Fibroblast of pulmonary artery (primary cell): ENCODE measurements around the gene SLC39A11.
"Not testable (repeated sequence)": the region's sequence is repeated elsewhere in the genome, so short reads cannot be mapped to it uniquely, and the experiment has no call there.

Experiments used
- DNase-seq: peaks from one replicate; pipeline ENCODE4 v3.0.0-alpha.2; 2010; ENCODE audit warnings: low read depth
- H3K4me3 ChIP-seq: replicated peaks from 2 replicates; pipeline ENCODE4 v1.5.1; 2011; ENCODE audit warnings: low read depth, mild to moderate bottlenecking, control low read depth, low read length, moderate library complexity
- TF ChIP-seq, protein P1 (sequence below): IDR thresholded peaks from 2 replicates; pipeline ENCODE4 v1.5.1; 2011; ENCODE audit warnings: mild to moderate bottlenecking, control low read depth, low read length, inconsistent platforms; ENCODE audit errors: missing control alignments

Gene SLC39A11

DNA sequence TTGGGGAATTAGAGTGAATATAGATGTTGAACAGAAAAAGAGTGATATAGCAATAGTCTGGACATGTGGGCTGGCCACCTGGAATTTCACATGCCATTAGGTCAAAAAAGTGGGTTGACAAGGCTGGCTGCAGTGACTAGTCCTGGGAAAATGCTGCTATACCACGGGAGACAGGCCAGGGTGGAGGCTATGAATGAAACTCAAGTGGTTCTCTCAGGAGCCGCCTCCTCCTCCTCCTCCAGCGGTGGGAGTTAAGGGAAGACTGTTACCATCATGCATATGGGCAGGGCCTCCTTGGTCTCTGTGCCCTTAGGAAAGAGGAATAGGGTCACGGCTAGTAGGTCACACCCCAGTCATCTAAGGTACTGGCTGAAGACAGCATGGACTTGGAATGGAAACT is 448.0 kb downstream of the SLC39A11 start:
- no peak for DNase-seq
- H3K4me3 ChIP-seq: no peak overlapping the region

GRCh38 chr17:72643575-72644216 is 448.8 kb downstream of the SLC39A11 start:
- DNase-seq: no peak
- TF ChIP-seq, protein P1, sequence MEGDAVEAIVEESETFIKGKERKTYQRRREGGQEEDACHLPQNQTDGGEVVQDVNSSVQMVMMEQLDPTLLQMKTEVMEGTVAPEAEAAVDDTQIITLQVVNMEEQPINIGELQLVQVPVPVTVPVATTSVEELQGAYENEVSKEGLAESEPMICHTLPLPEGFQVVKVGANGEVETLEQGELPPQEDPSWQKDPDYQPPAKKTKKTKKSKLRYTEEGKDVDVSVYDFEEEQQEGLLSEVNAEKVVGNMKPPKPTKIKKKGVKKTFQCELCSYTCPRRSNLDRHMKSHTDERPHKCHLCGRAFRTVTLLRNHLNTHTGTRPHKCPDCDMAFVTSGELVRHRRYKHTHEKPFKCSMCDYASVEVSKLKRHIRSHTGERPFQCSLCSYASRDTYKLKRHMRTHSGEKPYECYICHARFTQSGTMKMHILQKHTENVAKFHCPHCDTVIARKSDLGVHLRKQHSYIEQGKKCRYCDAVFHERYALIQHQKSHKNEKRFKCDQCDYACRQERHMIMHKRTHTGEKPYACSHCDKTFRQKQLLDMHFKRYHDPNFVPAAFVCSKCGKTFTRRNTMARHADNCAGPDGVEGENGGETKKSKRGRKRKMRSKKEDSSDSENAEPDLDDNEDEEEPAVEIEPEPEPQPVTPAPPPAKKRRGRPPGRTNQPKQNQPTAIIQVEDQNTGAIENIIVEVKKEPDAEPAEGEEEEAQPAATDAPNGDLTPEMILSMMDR: no peak
- no peak overlapping the region for H3K4me3 ChIP-seq

More for the DNA sequence above, 448.0 kb downstream of the SLC39A11 start:
- TF ChIP-seq, protein P1: no peak

DNA sequence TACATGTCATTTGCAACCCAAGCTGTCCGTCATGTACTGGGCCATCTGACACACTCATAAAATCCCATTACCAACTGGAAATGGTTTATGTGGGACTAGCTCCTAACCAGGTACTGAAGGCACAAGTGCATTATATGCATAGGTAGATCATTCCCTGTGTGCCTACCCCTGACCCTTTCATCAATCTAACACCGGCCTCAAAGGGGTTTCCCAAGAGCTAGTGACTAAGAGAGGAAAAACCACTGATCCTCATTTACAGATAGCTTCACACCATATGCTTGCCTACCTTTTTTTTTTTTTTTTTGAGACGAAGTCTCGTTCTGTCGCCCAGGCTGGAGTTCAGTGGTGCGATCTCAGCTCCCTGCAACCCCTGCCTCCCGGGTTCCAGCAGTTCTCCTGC is 449.8 kb downstream of the SLC39A11 start:
- no peak overlapping the region for H3K4me3 ChIP-seq
- TF ChIP-seq, protein P1: no peak
- no peak for DNase-seq

GRCh38 chr17:72640415-72641165 is 451.9 kb downstream of the SLC39A11 start:
- H3K4me3 ChIP-seq: no peak overlapping the region
- TF ChIP-seq, protein P1: no peak
- DNase-seq: no peak

DNA sequence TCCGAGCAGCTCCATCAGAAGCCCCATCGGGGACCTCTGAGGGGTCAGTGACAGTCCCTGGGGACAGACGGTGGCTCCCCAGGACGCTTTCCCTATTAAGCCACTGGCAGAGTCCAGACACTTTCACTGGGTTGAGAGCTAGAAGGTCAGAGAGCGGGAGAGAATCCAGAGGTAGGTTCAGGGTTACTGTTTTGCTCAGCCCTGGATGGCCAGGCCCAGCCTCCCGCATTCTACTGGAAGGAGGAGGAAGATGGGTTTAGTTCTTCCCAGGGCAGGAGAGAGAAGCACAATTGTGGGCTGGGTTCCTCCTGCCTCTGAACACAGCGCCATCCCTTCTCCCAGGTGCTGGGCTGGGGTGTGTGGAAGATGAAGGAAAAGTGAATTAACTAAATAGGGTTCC is 452.8 kb downstream of the SLC39A11 start:
- TF ChIP-seq, protein P1: no peak
- DNase-seq: no peak
- H3K4me3 ChIP-seq: no peak overlapping the region

GRCh38 chr17:72638932-72639331 is 453.6 kb downstream of the SLC39A11 start:
- DNase-seq, H3K4me3 ChIP-seq: not testable (repeated sequence)

DNA sequence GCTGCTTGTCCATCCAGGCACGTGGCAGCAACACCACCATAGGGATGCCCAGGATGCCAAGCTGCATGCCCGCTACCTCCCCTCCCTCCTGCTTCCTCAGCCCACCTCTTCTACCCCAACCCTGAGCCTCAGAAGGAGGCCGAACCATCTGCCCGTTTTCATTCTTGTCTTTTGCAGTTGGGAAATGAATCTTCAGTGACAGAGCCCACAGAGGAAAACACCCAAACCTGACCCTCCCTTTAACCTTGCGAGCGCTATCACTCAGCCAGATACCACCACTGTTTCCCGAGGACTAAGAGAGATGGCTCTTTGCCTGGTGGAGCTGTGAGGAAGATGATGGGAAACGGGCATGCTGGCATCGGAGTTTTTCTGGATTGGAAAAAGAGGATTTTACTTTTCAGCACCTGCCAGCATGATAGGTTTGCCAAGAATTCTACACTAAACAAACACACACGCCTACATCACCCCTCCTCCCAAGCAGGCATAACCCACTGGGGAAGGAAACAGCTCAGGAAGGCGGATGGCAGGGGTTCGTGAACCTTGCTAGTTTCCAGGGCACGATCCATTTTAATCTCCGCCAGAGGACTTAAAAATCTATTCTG is 457.4 kb downstream of the SLC39A11 start:
- DNase-seq: no peak
- H3K4me3 ChIP-seq: no peak overlapping the region
- TF ChIP-seq, protein P1: no peak
